Astrocyte of the cerebellum (primary cell): ENCODE results near the gene VDR.

Experiments used
- DNase-seq: peaks from one replicate; pipeline ENCODE4 v3.0.0-alpha.2; 2011; ENCODE audit warnings: low read depth
- H3K4me3 ChIP-seq: 2 replicates; pipeline ENCODE4 v1.5.1; 2011; ENCODE audit warnings: mild to moderate bottlenecking, low read depth, low read length, moderate library complexity
- CTCF ChIP-seq: IDR thresholded peaks from 2 replicates; pipeline ENCODE4 v1.5.1; 2012; ENCODE audit warnings: low read length, low read depth, moderate library complexity, mild to moderate bottlenecking; ENCODE audit errors: missing control alignments
- in situ Hi-C: cut with HindIII; loops from 2 replicates; pipeline ENCODE4 v1.10.0; 2017; ENCODE audit warnings: low sequenced_read_pairs

The VDR gene

GRCh38 chr12:47835831-47836155, 69.0 kb downstream of the VDR start:
- no peak for TF ChIP-seq CTCF
- DNase-seq: no peak
- in situ Hi-C loops: no loop called here
- H3K4me3 ChIP-seq: no peak overlapping the region

- no peak for DNase-seq
- in situ Hi-C loops: no loop called here
- H3K4me3 ChIP-seq: no peak overlapping the region
- TF ChIP-seq CTCF: no peak
Observed at GRCh38 chr12:47835006-47835830, 69.6 kb downstream of the VDR start.

GRCh38 chr12:47834199-47834903, 70.4 kb downstream of the VDR start:
- no peak overlapping the region for H3K4me3 ChIP-seq
- no peak for DNase-seq
- no peak for TF ChIP-seq CTCF
- in situ Hi-C loops: no loop called here

- no peak for DNase-seq
- no peak overlapping the region for H3K4me3 ChIP-seq
- in situ Hi-C loops: no loop called here
- no peak for TF ChIP-seq CTCF
Observed at GRCh38 chr12:47833591-47834012, 71.2 kb downstream of the VDR start.

- in situ Hi-C loops: no loop called here
- TF ChIP-seq CTCF: no peak
- DNase-seq: no peak
- H3K4me3 ChIP-seq: no peak overlapping the region
Observed at GRCh38 chr12:47832263-47832933, 72.4 kb downstream of the VDR start.

GRCh38 chr12:47829584-47829983, 75.2 kb downstream of the VDR start:
- no peak for TF ChIP-seq CTCF
- H3K4me3 ChIP-seq: no peak overlapping the region
- in situ Hi-C loops: no loop called here
- no peak for DNase-seq
